ENCODE data around the gene BRI3.

The BRI3 gene

DNA sequence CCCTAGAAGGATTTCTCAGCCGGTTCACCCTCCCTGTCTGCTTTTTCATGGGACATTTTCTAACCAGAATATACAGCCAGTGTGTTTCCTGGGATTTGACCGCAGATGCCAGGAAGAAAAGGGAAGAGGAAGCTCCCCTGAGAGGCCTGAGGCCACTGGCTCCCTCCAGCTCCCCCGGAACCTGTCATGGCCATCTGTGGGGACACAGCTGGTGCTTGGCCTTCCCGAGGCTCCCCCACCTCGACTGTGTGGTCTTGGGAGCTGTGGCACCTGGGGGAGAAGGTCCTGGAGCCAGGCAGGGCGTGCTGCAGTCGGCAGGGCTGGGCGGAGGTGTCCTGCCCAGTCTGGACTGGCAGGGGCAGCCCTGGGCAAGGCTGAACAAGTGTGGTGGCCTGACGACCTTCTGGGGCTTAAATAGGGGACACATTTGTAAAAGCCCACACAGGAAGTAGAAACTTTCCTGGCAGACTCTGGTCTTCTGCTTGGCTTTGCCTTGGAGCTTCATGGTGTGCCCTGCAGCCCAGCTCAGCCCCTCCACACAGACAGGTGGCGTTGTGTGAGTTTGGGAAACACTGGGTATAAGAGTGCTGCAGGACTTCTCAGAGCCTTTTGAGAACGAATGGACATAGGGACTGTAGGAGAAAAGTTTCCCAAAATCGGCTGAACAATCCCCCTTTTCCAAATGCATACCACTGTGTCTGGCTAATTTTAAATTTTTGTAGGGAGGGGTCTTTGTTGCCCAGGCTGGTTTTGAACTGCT, 6.8 kb downstream of the BRI3 start:
- no peak for DNase-seq

DNA sequence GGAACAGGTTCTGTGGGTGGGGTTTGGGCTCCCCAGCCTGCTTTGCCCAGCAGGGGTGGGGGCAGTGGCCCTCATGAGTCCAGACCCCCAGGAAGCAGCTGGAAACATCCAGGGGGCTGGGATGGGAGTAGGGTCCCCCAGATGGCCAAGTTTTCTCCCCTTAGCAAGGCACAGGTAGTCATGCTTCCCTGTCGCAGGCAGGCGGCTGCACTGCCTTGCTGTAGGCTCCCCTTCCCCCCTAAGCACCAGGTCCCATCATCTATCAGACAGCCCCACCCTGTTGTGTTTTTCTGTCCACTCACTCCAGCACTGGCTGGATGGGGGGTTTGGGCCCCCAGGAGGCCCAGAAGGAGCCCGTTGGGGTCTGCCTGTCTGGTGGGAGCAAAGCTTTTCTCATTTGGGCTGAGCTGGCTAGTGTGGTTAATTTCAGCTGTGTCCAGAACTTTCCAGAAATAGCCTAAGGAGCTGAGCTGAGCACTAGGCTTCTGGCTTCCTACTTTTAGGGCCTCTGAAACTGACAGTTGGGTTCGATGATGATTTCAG, 7.9 kb downstream of the BRI3 start:
- DNase-seq = no peak

DNA sequence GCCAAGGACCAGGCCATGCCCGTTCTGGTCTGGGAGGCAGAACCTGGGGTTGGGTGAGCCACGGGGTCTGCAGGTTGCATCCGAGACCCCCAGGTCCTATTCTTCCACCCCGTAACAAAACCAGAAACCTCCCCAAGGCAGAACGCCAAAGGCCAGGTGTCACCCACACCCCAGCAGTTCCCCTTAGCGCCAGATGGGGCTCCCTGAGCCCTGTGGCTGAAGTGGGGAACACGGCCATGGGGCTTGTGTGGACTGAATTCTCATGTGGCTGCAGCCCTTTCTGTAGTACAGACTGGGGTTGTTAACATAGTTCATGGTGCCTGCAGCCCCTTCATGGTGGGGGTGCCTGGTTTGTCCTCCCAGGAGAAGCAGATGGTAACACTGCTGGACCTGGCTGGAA, 10.2 kb downstream of the BRI3 start:
- no peak for DNase-seq

DNA sequence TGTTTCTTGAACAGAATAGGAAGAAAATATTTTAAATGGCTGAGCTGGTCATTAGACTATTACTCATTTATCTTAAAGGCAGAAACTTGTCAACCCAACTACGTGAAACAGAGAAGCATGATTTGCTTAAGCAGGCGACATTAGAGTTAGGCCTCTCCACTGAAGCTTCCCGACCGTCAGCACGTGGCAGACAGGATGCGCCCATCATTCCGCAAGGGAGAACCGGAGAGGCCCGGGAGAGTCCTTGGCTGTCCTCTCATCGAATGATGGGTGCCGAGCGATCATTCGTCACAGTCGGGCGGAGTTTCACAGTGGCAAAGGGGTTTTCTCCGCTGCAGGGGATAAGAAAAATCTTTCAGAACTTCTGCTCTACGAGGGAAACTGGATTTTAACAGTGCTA, 11.8 kb downstream of the BRI3 start:
- no peak for DNase-seq

DNA sequence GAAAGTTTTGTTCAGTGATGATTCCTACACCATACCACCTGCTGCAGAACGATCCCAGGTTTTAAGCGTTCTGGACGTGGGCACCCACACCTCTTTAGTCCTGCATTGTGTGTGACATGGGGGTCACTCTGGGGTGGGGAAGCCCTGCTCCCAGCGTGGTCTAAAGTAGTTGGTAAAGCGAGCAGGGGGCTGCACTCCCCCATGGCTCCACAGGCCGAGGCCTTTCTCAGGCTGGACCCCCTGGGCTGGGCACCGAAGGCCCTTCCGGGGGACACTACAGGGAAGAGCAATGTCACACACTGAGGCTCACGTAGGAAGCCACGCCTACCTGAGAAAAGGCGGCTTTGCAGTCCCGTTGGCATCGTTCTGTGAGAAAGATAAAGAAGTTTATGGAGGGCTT, 12.3 kb downstream of the BRI3 start:
- DNase-seq = no peak

DNA sequence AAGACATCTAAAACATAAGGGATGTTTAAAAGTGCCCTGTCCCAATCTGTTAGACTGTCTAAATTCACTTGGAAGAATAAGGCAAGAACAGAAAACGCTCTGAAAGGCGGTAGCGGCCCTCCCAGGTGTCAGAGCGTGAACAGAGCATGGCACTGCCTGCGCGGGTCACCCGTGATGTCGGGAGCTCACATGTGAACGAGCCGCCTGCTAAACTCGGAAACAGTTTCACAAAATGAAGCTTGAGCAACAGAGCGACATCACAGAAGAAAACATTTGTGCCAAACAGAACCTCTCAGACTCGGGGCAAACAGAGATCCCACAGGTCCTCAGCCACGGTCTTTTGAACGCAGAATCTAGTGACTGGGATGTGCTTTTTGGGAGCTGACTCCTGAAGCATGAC, 12.8 kb downstream of the BRI3 start:
- no peak for DNase-seq

DNA sequence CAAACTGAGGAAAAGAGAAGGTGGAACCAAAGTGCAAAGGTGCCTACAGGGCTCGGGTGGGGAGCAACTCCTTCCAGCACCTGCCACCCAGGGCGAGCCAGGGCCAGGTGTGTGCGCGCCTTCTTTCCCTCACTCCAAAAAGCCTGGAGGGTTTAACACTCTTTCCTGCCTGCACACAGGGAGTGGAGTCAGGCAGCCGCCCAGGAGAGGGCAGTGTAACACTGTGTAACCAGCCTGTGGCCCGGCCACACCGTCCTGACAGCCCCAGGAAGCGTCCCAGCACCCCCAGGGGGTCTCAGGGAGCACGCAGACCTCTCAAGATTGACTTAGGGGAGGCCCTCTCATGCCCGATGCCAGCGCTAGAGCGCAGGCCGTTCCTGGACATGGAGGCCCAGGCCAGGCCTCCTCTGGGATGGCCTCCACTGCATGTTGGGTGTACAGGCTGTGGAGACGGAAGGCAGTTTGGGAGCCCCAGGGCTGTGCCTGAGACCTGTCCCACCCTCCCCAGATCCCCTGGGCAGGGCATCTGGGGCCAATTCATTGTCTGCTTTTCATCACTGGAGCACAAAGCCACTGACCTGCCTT, 13.4 kb downstream of the BRI3 start:
- peak; percentile 44 to 87 for DNase-seq

DNA sequence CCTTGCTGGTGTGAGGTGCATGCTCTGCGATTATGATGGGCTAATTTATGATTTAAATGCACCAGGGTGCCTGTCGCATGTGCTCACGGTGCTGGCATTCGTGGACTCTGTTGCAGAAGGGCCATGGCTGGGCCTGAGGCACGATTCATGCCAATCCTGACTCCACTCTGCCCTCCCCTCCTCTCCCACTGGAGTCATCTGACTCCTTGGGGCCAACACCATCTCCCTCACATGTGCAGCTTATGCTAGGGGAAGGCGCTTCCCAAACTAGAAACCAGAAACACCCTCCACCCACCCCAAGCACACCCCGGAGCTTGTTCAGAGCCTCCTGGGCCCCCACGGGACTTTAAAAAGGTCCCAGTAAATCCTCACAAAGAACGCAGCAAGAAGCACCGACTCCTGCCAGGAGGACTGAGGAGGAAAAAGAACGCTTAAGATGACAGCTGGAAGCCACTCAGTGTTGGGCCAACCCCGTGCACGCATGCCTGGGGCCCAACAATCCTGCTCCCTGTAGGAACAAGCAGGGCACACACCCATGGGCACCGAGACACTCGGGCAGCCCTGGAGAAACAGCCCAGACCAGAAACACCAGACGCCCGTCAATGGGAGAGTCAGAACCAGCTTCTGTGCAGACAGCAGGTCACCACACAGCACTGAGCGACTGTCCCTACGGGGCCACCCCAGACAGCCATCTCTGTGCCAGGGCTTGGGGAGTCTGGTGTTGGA, 14.1 kb downstream of the BRI3 start:
- no peak for DNase-seq

DNA sequence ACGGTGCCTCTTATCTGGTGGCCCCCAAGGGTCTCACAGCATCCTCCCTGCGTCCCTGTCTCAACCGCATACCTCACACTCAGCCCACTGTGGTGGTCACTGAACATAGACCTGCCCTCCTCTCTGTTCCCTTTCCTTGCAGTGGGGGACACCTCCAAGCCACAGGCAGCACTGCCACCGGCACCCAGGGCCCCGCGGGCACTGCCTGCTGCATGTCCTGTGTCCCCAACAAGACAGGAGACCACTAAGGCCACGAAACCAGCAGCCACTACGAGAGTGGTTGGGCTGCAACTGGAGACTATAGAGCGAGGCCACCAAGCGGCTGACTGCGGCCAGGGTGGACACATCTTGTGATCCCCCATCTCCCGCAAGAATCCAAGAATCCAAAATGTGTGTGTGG, 15.3 kb downstream of the BRI3 start:
- DNase-seq = no peak

DNA sequence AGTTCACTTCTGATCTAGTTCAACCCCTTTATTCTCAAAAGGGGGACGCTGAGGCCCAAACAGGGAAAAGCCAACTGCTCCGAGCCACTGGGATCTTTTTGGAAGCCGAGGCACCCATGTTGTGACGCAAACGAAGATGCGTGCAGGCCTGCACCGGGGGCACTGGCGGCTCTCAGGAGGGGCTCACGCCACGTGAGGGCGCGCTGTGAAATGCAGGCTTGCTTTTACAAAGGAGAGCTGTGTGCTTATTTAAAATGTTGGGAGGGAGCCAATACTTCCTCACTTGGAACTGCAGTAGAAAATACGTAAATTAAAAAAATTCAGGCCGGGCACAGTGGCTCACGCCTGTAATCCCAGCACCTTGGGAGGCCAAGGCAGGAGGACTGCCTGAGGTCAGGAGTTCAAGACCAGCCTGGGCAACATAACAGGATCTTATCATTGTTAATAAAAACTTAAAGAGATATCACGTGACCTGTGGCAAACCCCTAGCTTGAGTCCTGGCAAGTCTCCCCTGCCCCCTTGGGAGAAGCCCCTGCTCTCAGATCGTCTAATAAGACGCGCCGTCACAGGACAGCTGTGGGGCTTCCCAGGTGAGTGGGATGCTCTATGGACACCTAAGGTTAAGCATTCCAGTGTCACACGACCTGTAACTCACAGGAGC, 16.3 kb downstream of the BRI3 start:
- no peak for DNase-seq

DNA sequence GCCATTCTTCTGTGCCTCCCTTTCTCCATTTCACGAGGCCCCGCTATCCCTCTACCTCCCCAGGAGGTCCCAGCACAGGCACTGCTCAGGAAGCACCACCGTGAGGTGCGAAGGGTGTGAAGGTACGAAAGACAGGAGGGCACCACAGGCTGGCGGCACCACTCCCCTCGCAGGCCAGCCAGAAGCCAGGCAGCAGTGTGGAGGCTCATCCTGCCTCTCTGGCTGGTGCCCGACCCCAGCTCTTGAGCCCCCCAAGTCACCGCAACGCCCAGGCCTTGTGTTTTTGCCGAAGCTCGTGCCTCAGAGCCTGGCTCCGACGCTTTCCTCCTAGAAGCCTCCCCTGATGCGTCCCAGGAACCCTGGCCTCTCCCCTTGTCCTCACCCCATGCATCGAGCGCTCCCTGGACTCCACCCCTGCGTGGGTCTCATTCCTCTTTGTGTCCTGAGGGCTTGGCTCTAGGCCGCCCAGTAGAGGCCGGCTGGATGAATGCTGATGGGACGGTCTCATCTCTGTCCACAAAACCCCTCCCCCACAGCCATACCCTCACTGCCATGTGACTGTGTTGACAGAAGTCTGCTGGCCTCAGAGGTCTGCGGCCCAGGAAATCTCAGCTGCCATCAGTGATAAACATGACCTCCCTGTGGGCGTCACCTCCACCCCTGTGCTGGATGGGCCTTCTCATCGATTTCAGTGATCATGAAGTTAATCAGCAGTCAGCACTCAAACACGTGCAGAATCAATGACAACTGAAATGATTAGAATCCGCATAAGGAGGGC, 19.3 kb downstream of the BRI3 start:
- no peak for DNase-seq

DNA sequence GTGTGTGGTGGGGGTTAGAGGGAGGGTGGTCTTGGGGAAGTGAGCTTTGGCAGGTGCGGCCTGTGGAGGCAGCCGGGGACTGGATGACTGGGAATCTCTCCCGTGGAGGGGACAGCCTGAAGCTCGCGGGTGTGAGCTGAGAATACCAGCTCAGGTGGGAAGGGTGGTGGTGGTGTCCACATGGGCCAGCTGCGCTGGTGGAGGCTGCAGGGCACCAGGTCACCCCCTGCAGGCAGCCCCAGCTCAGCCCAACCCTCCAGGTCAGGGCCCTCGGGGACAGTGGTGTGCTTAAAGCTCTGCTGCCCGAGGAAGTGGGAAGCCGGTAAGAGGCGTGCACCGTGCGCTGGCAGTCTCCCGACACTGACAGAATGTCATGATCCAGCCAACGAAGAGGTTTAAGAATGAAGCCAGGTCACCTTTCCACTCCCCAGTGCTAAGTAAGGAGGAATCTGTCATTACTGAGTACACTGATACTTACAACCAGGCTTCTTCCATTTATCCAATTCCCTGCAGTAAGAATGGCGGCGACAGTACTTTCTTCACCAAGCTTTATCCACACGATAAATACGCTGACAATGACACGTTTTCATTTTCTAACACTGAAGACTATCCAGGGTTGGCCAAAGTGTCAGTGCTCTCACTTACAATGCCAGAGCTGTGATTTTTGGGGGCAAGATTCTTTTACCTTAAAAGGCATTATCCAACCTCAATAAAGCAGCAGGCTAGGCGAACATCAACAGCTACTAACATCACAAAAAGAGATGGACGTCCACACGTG, 20.4 kb downstream of the BRI3 start:
- DNase-seq = no peak

DNA sequence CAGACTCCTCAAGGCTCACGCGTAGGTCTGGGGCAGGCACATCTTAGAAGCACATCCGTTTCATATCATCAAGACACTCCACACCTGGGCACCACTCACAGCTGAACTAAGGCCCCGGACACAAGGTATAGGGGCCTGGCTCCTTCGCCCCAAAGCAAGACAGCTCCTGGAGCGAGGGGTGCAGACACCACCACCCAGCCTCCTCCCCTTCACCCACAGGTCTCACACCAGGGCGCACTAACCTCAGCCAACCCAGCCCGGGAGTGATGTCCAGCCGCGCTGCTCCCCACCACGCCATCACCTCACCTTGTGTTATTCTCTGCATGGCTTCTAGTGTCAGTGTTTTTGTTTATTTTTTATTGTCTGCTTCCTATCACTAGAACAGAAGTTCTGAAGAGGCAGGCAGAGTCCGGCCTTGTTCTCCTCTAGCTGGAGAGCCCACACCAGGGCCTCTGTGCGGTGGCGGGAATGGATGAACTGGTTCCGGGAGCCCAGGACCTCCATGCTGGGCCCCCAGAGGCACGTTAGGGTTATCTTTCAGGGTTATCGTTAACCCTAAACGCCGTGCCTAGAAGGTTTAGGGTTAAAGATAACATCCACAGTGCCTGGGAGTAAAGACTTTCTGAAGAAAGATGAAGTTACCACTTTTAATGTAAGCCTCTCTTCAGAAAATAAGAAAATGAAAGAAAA, 21.8 kb downstream of the BRI3 start:
- no peak for DNase-seq

DNA sequence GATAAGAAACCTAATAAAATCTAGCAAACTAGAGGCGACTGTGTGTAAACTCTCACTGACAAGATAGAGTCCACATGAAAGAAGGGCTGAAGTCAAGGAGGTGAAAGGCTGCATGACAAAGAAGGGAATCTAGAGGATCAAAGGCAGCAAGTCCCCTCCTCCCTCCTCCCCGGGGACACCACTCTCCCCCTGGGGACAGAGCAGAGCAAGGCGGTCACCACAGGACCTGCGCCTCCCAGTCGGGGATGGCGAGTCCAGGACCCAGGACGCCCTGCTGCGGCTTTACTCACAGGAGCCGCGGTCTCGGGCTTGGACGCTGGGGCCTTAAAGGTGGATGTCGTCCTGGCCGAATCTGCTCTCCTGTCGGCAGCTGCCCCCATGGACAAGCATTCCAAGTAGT, 22.4 kb downstream of the BRI3 start:
- DNase-seq = no peak

DNA sequence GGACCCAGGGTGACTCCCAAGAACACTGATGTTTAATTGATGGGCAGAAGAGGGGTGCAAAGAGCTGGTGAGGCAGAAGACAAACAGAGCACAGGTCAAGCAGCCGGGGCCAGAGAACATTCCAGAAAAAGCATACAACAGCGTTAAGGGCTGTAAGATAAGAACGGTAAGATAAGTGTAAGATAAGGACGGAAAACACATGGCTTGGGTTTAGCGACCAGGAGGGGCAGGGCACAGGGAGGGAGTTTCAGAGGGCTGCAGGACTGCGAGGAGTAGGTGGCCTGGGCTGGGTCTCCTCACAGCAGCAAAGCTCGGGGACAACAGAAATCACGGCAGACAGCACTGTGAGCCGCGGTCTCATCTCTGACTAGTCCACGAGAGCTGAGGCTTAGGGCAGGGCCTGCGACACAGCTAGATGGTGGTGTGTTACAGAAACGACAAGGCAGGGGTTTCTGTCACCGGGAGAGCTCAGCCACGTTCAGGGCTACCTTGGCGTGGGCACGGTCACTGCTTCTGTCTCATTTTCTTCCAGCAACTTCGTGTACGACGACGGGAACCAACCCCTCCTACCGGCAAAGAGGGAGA, 24.6 kb downstream of the BRI3 start:
- DNase-seq = no peak

DNA sequence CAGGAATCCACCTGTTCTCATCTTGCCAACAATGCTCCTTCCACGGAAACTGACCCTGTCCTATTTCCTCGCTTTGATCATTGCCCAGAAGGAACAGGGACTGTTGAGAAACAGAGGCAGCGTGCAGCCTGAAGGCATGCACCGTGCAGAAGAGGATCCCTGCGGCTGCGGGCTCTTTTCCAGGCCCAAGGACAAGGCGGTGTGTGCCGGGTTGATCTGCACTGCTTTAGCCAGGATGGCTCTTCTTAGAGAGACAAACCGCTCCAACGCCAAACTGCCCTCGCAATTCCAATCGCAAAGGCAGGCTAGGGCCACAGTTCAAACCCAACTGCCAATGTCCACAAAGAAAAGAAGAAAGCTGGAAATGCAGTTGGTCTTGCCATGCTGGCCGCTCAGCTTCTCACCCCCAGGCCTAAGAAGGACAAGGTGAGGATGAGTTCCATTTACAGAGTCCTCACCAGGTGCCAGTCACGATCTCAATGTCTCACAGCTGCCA, 26.5 kb downstream of the BRI3 start:
- DNase-seq = no peak

DNA sequence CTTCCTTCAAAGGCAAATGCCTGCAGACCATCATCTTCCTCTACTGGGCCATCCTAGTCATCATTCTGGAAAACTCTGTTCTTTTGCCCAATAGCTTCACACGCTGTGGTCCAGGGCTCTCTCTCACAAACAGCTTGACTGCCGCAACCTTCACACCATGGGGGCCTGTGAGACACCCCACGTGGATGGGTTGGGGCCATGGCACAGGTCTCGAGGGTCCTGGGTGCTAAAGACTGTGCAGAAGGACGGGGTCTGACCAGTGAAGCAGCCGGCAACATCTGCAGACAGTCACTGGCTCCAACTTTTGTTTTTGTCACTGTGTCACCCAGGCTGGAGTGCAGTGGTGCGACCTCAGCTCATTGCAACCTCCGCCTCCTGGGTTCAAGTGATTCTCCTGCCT, 28.1 kb downstream of the BRI3 start:
- no peak for DNase-seq

DNA sequence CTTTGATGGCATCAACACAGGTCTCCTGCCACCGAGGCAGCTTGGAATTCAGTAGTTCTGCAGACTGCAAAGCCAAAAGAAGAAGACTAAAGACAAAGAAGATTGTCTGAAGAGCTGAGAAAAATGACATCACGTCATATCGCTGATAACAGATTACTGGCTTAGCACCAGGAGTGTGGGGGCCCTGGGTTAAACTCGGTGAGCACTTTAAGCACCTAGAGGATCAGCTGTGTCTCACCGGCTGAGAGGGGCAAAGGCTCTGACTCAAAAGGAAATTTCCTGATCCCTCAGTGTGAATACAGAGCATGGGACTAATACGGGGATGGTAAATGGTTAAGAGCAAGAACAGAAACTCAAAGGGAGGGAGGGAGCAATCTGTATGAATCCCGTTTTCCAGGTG, 30.7 kb downstream of the BRI3 start:
- no peak for DNase-seq

DNA sequence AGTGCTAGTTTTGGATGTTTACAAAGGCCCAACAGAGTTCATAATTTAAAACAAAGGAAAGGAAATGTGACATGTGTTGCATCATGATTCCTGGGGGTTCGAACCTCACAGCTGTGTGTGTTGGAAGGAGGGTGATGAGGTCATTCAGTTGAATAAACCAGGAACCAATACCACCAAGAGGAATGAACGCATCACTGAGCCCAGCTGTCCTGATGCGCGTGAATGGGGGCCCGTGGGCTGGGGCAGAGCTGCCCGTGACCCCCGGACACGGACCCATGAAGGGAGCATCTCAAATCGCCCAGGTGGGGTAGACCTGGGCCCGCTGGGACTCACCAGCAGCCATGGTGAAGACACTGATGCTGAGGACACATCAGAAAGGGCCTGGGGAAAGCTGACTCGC, 33.0 kb downstream of the BRI3 start:
- no peak for DNase-seq

DNA sequence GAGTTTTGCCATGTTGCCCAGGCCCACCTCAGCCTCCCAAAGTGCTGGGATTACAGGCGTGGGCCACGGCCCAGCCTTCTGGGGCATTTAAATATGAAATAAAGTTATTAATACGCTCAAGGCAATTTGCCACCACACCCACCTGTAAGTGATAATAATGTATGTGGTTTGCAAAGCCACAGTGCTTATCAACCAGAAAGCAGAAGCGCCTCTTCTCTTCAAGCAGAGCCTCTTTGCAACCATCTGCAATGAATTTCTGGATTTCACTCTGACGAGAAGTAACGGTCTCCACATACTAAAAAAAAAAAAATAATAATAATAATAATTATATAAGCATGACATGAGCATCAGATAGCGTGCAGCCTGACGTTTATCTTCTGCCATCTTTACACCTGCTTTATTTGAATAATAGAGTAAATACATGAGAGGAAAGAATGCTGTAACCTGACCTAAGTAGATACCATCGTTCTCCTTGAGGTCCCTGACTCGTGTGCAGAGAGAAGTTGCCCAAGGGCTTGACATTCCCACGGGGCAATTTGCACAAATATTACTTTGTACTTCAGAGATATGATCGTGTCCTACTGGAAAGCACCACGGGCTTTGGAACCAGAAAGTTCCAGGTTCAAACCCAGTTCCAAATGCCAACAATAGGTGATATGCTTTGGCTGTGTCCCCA, 34.0 kb downstream of the BRI3 start:
- peak in 1 of 2 experiments; percentile 25 for DNase-seq
